Measurements from ENCODE around the gene DDX39B.
A peak's percentile ranks its signal among the peaks of the same experiment; 100 is the strongest.
"Not testable (repeated sequence)": the region's sequence is repeated elsewhere in the genome, so short reads cannot be mapped to it uniquely, and the experiment has no call there.

DDX39B gene

GRCh38 chr6:31531771-31532643 lies 9.8 kb downstream of the DDX39B start:
- no peak overlapping the region for H3K4me3 Mint-ChIP-seq
- peak overlapping the region; percentile 69 for H3K27ac Mint-ChIP-seq
- no peaks in the 10 kb centered on the region for H3K27me3 Mint-ChIP-seq
- H3K36me3 Mint-ChIP-seq (ENCODE audit: low read depth) = peaks cover 88% of the 10 kb centered on the region
- DNase-seq = peak; percentile 26
- peaks cover 45% of the 10 kb centered on the region for H3K4me1 Mint-ChIP-seq (ENCODE audit: low read depth)
- no peaks in the 10 kb centered on the region for H3K9me3 Mint-ChIP-seq

- peak; percentile 23 for DNase-seq
- no peaks in the 10 kb centered on the region for H3K9me3 Mint-ChIP-seq
- no peak overlapping the region for H3K4me3 Mint-ChIP-seq
- H3K27me3 Mint-ChIP-seq = no peaks in the 10 kb centered on the region
- peaks cover 81% of the 10 kb centered on the region for H3K36me3 Mint-ChIP-seq (ENCODE audit: low read depth)
- no peak overlapping the region for H3K27ac Mint-ChIP-seq
- peaks cover 39% of the 10 kb centered on the region for H3K4me1 Mint-ChIP-seq (ENCODE audit: low read depth)
Observed at GRCh38 chr6:31531162-31531561, 10.6 kb downstream of the DDX39B start.

GRCh38 chr6:31530659-31531058 lies 11.1 kb downstream of the DDX39B start:
- DNase-seq = peak; percentile 17
- H3K27ac Mint-ChIP-seq = no peak overlapping the region
- H3K27me3 Mint-ChIP-seq = no peaks in the 10 kb centered on the region
- peaks cover 35% of the 10 kb centered on the region for H3K4me1 Mint-ChIP-seq (ENCODE audit: low read depth)
- H3K36me3 Mint-ChIP-seq (ENCODE audit: low read depth) = peaks cover 76% of the 10 kb centered on the region
- no peak overlapping the region for H3K4me3 Mint-ChIP-seq
- H3K9me3 Mint-ChIP-seq = no peaks in the 10 kb centered on the region

GRCh38 chr6:31529329-31530150 lies 12.3 kb downstream of the DDX39B start:
- Mint-ChIP-seq H3K4me1 (ENCODE audit: low read depth) (peaks cover 24% of the 10 kb centered on the region), H3K4me3 (no peak overlapping the region), H3K27me3 (no peaks in the 10 kb centered on the region), H3K27ac (peak overlapping the region; percentile 55), H3K9me3 (no peaks in the 10 kb centered on the region), H3K36me3 (ENCODE audit: low read depth) (peaks cover 65% of the 10 kb centered on the region)
- peak; percentile 32 for DNase-seq

- peaks cover 21% of the 10 kb centered on the region for H3K4me1 Mint-ChIP-seq (ENCODE audit: low read depth)
- H3K4me3 Mint-ChIP-seq = no peak within 1 kb of the TSS
- peaks cover 58% of the 10 kb centered on the region for H3K36me3 Mint-ChIP-seq (ENCODE audit: low read depth)
- H3K27me3 Mint-ChIP-seq = no peaks in the 10 kb centered on the region
- DNase-seq = no peak
- no peaks in the 10 kb centered on the region for H3K9me3 Mint-ChIP-seq
- peak within 1 kb of the TSS; percentile 55 for H3K27ac Mint-ChIP-seq
Observed at GRCh38 chr6:31528821-31529328, 12.9 kb downstream of the DDX39B start, which contains the start of gene MCCD1. TSS of gene MCCD1 (plus strand) at chr6:31528962. CDS start at chr6:31529015, 53 bp downstream.

GRCh38 chr6:31528307-31528777 lies 13.5 kb downstream of the DDX39B start:
- Mint-ChIP-seq H3K4me1 (ENCODE audit: low read depth) (peaks cover 16% of the 10 kb centered on the region), H3K36me3 (ENCODE audit: low read depth) (peaks cover 53% of the 10 kb centered on the region), H3K9me3 (no peaks in the 10 kb centered on the region), H3K27ac (no peak overlapping the region), H3K4me3 (no peak overlapping the region), H3K27me3 (no peaks in the 10 kb centered on the region)
- DNase-seq = no peak

GRCh38 chr6:31525932-31526591 lies 15.7 kb downstream of the DDX39B start:
- peaks cover 5% of the 10 kb centered on the region for H3K4me1 Mint-ChIP-seq (ENCODE audit: low read depth)
- peak overlapping the region; percentile 56 for H3K27ac Mint-ChIP-seq

GRCh38 chr6:31525553-31525931 lies 16.3 kb downstream of the DDX39B start:
- Mint-ChIP-seq H3K27me3 (no peaks in the 10 kb centered on the region), H3K36me3 (ENCODE audit: low read depth) (peaks cover 25% of the 10 kb centered on the region), H3K9me3 (no peaks in the 10 kb centered on the region), H3K4me3 (no peak overlapping the region), H3K4me1 (ENCODE audit: low read depth) (peaks cover 5% of the 10 kb centered on the region), H3K27ac (no peak overlapping the region)
- peak; percentile 12 for DNase-seq

More at GRCh38 chr6:31525932-31526591, 15.7 kb downstream of the DDX39B start:
- H3K27me3 Mint-ChIP-seq = no peaks in the 10 kb centered on the region
- peaks cover 30% of the 10 kb centered on the region for H3K36me3 Mint-ChIP-seq (ENCODE audit: low read depth)
- no peaks in the 10 kb centered on the region for H3K9me3 Mint-ChIP-seq
- H3K4me3 Mint-ChIP-seq = no peak overlapping the region
- DNase-seq = peak; percentile 24

GRCh38 chr6:31521835-31522234 lies 20.0 kb downstream of the DDX39B start:
- peaks cover 3% of the 10 kb centered on the region for H3K4me1 Mint-ChIP-seq (ENCODE audit: low read depth)
- no peak for DNase-seq
- H3K27me3 Mint-ChIP-seq = no peaks in the 10 kb centered on the region
- H3K36me3 Mint-ChIP-seq (ENCODE audit: low read depth) = no peaks in the 10 kb centered on the region
- no peaks in the 10 kb centered on the region for H3K9me3 Mint-ChIP-seq
- H3K27ac Mint-ChIP-seq = no peak overlapping the region
- H3K4me3 Mint-ChIP-seq = no peak overlapping the region

GRCh38 chr6:31513456-31514165 lies 28.2 kb downstream of the DDX39B start:
- H3K36me3 Mint-ChIP-seq (ENCODE audit: low read depth) = peaks cover 28% of the 10 kb centered on the region
- DNase-seq = no peak
- no peak overlapping the region for H3K27ac Mint-ChIP-seq
- H3K4me3 Mint-ChIP-seq = no peak overlapping the region
- no peaks in the 10 kb centered on the region for H3K27me3 Mint-ChIP-seq
- H3K9me3 Mint-ChIP-seq = no peaks in the 10 kb centered on the region
- no peaks in the 10 kb centered on the region for H3K4me1 Mint-ChIP-seq (ENCODE audit: low read depth)

GRCh38 chr6:31510007-31510406 lies 31.8 kb downstream of the DDX39B start:
- no peak for DNase-seq
- Mint-ChIP-seq H3K27ac (no peak overlapping the region), H3K4me1 (ENCODE audit: low read depth) (peaks cover 2% of the 10 kb centered on the region), H3K4me3 (no peak overlapping the region), H3K9me3 (no peaks in the 10 kb centered on the region), H3K36me3 (ENCODE audit: low read depth) (peaks cover 64% of the 10 kb centered on the region), H3K27me3 (no peaks in the 10 kb centered on the region)

GRCh38 chr6:31509036-31509435 lies 32.8 kb downstream of the DDX39B start:
- peaks cover 67% of the 10 kb centered on the region for H3K36me3 Mint-ChIP-seq (ENCODE audit: low read depth)
- DNase-seq; H3K4me1 Mint-ChIP-seq (ENCODE audit: low read depth); H3K27ac Mint-ChIP-seq; H3K4me3 Mint-ChIP-seq; H3K27me3 Mint-ChIP-seq; H3K9me3 Mint-ChIP-seq: not testable (repeated sequence)

- no peak overlapping the region for H3K27ac Mint-ChIP-seq
- H3K27me3 Mint-ChIP-seq = no peaks in the 10 kb centered on the region
- no peak for DNase-seq
- H3K9me3 Mint-ChIP-seq = no peaks in the 10 kb centered on the region
- peaks cover 36% of the 10 kb centered on the region for H3K36me3 Mint-ChIP-seq (ENCODE audit: low read depth)
- peaks cover 52% of the 10 kb centered on the region for H3K4me1 Mint-ChIP-seq (ENCODE audit: low read depth)
- no peak overlapping the region for H3K4me3 Mint-ChIP-seq
Observed at GRCh38 chr6:31502586-31502985, 39.2 kb downstream of the DDX39B start.

- H3K9me3 Mint-ChIP-seq, H3K27me3 Mint-ChIP-seq, H3K27ac Mint-ChIP-seq, DNase-seq: not testable (repeated sequence)
- peaks cover 17% of the 10 kb centered on the region for H3K36me3 Mint-ChIP-seq (ENCODE audit: low read depth)
- peak overlapping the region; percentile 82 for H3K4me3 Mint-ChIP-seq
- peaks cover 71% of the 10 kb centered on the region for H3K4me1 Mint-ChIP-seq (ENCODE audit: low read depth)
Observed at GRCh38 chr6:31499648-31500047, 42.2 kb downstream of the DDX39B start.
